GM12878 (cell line): ENCODE measurements around the gene UBE2E1. TPM values are rescaled to one million over a fixed set of nuclear protein-coding genes. Genes with fewer than 3 reads are reported as not detected.

Experiments
- ATAC-seq: fragments of 200-7000 bp; cut with Tn5 transposase; 3 replicates; pipeline ENCODE4 v1.9.1; 2020; ENCODE audit warnings: mild to moderate bottlenecking, moderate library complexity
- BruUV-seq: library from RNA; stranded (reverse); fragments of 400-500 nt; replicated peaks from 2 replicates; lab custom pipeline; 2021; lab: Mats Ljungman, UMichigan
- CTCF ChIA-PET: fragments of 300-600 bp; sonication (Branson Sonifier 250); formaldehyde crosslinking; extraction: SDS; loops from one replicate; lab custom pipeline; 2021; ENCODE audit warnings: inconsistent platforms; lab: Yijun Ruan, JAX
- POLR2A ChIA-PET: fragments of 350-600 bp; formaldehyde crosslinking; extraction: SDS; loops from one replicate; lab custom pipeline; 2021; ENCODE audit warnings: inconsistent platforms; lab: Charles Lee
- RAD21 ChIA-PET: fragments of 300-600 bp; sonication (Branson Sonifier 250); formaldehyde crosslinking; loops from one replicate; lab custom pipeline; 2023; ENCODE audit warnings: antibody characterized with exemption; ENCODE audit not compliant: unreplicated experiment; lab: Charles Lee
- SMC1A ChIA-PET: fragments of 300-600 bp; sonication (Branson Sonifier 250); formaldehyde crosslinking; loops from one replicate; lab custom pipeline; 2023; ENCODE audit not compliant: unreplicated experiment, uncharacterized antibody; lab: Charles Lee
- DNase-seq: peaks from one replicate; pipeline ENCODE4 v3.0.0-alpha.2; 2011; ENCODE audit warnings: low read depth, low spot score
- FAIRE-seq: peaks from 3 replicates; lab custom pipeline; 2011; peaks lifted over from hg19 to GRCh38; lab: Jason Lieb, UNC
- H2AFZ ChIP-seq: 2 replicates; pipeline ENCODE4 v1.6.0; 2011; ENCODE audit warnings: low read depth, low read length, control low read depth; ENCODE audit not compliant: control insufficient read depth
- H3K27ac ChIP-seq: 2 replicates; pipeline ENCODE4 v1.5.1; 2011; ENCODE audit warnings: control low read depth; ENCODE audit not compliant: control insufficient read depth, insufficient read depth
- H3K27me3 ChIP-seq, 2 experiments: replicated peaks in 1 of 2; 2 replicates each; pipeline versions ENCODE4 v1.6.0 to v1.6.1; 2011; ENCODE audit warnings: low read length in 1 of 2; ENCODE audit not compliant: control insufficient read depth in 2 of 2, insufficient read depth in 2 of 2
- H3K36me3 ChIP-seq, 2 experiments: 2 replicates each; pipeline ENCODE4 v1.5.1; 2011; ENCODE audit warnings: low read length in 1 of 2; ENCODE audit not compliant: control insufficient read depth in 2 of 2, insufficient read depth in 2 of 2
- H3K4me1 ChIP-seq: 2 replicates; pipeline ENCODE4 v1.6.1; 2011; ENCODE audit warnings: mild to moderate bottlenecking, low read length, moderate library complexity, mixed read lengths; ENCODE audit not compliant: control insufficient read depth, insufficient read depth
- H3K4me2 ChIP-seq: 2 replicates; pipeline ENCODE4 v1.6.0; 2011; ENCODE audit warnings: control low read depth; ENCODE audit not compliant: control insufficient read depth, insufficient read depth
- H3K4me3 ChIP-seq: fragments of 200-600 bp; sonication (generic); 2 replicates; pipeline ENCODE4 v1.5.1; 2016
- H3K79me2 ChIP-seq: 2 replicates; pipeline ENCODE4 v1.6.0; 2011; ENCODE audit warnings: low read length; ENCODE audit not compliant: control insufficient read depth, insufficient read depth
- H3K9ac ChIP-seq: 2 replicates; pipeline ENCODE4 v1.8.0; 2011; ENCODE audit warnings: low read length, control low read depth, mixed read lengths; ENCODE audit not compliant: control insufficient read depth, insufficient read depth
- H3K9me3 ChIP-seq: replicated peaks from 3 replicates; pipeline ENCODE4 v1.5.1; 2011; ENCODE audit warnings: mild to moderate bottlenecking, low read length; ENCODE audit not compliant: control insufficient read depth, insufficient read depth
- H4K20me1 ChIP-seq: 2 replicates; pipeline ENCODE4 v1.6.0; 2011; ENCODE audit not compliant: control insufficient read depth, insufficient read depth
- ATF7 ChIP-seq: fragments of 450-650 bp; IDR thresholded peaks from 2 replicates; pipeline ENCODE4 v1.6.1; 2016; ENCODE audit warnings: low read depth, mild to moderate bottlenecking
- BHLHE40 ChIP-seq, 2 experiments: fragments of 450-650 bp in 1 of 2; IDR thresholded peaks; 2 replicates each; pipeline ENCODE4 v1.6.1; 2011 to 2017; ENCODE audit warnings: low read depth in 2 of 2, borderline replicate concordance in 1 of 2, improper control_type of control experiment in 1 of 2, low read length in 1 of 2, mild to moderate bottlenecking in 1 of 2
- CEBPB ChIP-seq, 2 experiments: fragments of 150-350 bp in 1 of 2; IDR thresholded peaks; 2 replicates each; pipeline ENCODE4 v1.6.1; 2012 to 2014; ENCODE audit warnings: low read depth in 2 of 2, low read length in 2 of 2, borderline replicate concordance in 1 of 2, inconsistent platforms in 1 of 2
- FOXM1 ChIP-seq: IDR thresholded peaks from 2 replicates; pipeline ENCODE4 v1.6.1; 2012; ENCODE audit warnings: low read depth, mild to moderate bottlenecking, inconsistent platforms, low read length, moderate library complexity
- IKZF1 ChIP-seq: fragments of 450-650 bp; conservative IDR thresholded peaks from 2 replicates; pipeline ENCODE4 v1.6.1; 2017; ENCODE audit warnings: antibody characterized with exemption, mild to moderate bottlenecking
- NRF1 ChIP-seq: conservative IDR thresholded peaks from 2 replicates; pipeline ENCODE4 v1.6.1; 2011; ENCODE audit warnings: mild to moderate bottlenecking, low read depth, low read length, improper control_type of control experiment
- RUNX3 ChIP-seq: IDR thresholded peaks from 2 replicates; pipeline ENCODE4 v1.6.1; 2012; ENCODE audit warnings: low read length, inconsistent platforms
- SMAD1 ChIP-seq: fragments of 450-650 bp; IDR thresholded peaks from 2 replicates; pipeline ENCODE4 v1.6.1; 2018; ENCODE audit warnings: mild to moderate bottlenecking, low read depth; ENCODE audit not compliant: partially characterized antibody
- USF1 ChIP-seq: IDR thresholded peaks from 2 replicates; pipeline ENCODE4 v1.6.1; 2011; ENCODE audit warnings: borderline replicate concordance, low read depth, mild to moderate bottlenecking, moderate library complexity, mixed read lengths, low read length; ENCODE audit not compliant: insufficient read depth; ENCODE audit errors: extremely low read length
- WGBS: methylation state at CpG from one replicate; pipeline ENCODE4 v1.1.6; 2016; ENCODE audit warnings: low lambda C conversion rate; ENCODE audit not compliant: insufficient replicate concordance, insufficient coverage; ENCODE audit errors: missing lambda C conversion rate; 5-methylcytosine and 5-hydroxymethylcytosine counted together
- in situ Hi-C: fragments of 300-500 bp; cut with MboI; formaldehyde crosslinking; loops from 9 replicates; pipeline ENCODE4 v1.14.3; 2018; ENCODE audit warnings: mixed read lengths
- intact Hi-C: fragments of 100-400 bp; cut with micrococcal nuclease; formaldehyde crosslinking; loops from one replicate; pipeline ENCODE4 v1.14.2; 2022; ENCODE audit not compliant: unreplicated experiment
- polyA plus RNA-seq, 11 experiments: library from polyadenylated mRNA; depleted of rRNA in 4 of 11; unstranded in 6 of 11; stranded (reverse) in 5 of 11; fragments of >200 nt; fragmentation: Nextera tagmentation in 4 of 11; fragmentation: Illumina TruSeq in 1 of 11; extraction: Ambion mirVana in 4 of 11; extraction: Trizol in 1 of 11; gene quantifications; 1 replicate in 1 of 11; 2 replicates in 10 of 11; pipeline versions ENCODE4 v1.2.1 to v1.2.3, GENCODE V29; 2011 to 2016; ENCODE audit warnings: inconsistent platforms in 2 of 11, missing spikeins in 2 of 11, low read depth in 1 of 11
- total RNA-seq, 4 experiments: library from RNA; depleted of rRNA in 3 of 4; stranded (reverse); fragments of >200 nt in 3 of 4; fragmentation: Illumina TruSeq in 1 of 4; extraction: Trizol in 1 of 4; gene quantifications; 2 replicates each; pipeline versions ENCODE4 v1.2.1 to v1.2.3, GENCODE V29; 2013 to 2021

The UBE2E1 gene
- total and polyA plus RNA-seq, 10 of the 15 experiments (the other 5 are each of a cell fraction or from before 2014, with no cell fraction given) = 18.7 to 425 (median 147) TPM

DNA sequence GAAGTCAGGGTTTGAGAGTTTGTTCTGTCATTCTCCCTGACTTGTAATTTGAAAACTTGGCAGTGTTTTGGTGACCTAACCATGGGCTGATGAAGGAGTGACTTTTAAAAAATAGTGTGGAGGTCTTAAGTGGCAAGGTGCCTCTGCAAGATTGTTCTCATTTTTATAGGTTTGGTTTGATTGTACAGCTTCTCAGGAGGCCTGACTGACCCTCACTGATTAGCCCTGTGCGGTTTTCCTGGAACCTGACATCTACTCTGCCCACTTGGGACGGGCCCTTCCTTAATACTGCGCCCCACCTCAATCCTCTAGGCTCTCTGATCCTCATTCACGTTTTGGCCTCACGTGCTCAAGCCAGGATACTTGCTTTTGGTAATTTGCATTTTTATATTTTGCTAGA is 2.8 kb downstream of the UBE2E1 start:
- Histone ChIP-seq H4K20me1 (no peaks in the 10 kb centered on the region), H3K27ac (peak overlapping the region; percentile 86), H3K9me3 (no peaks in the 10 kb centered on the region), H2AFZ (no peak overlapping the region), H3K27me3 (no peaks in the 10 kb centered on the region), H3K4me2 (peak overlapping the region; percentile 94), H3K36me3 (no peaks in the 10 kb centered on the region; a peak in 1 of 4 replicates), H3K4me3 (peak overlapping the region; percentile 98), H3K9ac (peak overlapping the region; percentile 84), H3K4me1 (peaks cover 8% of the 10 kb centered on the region), H3K79me2 (peaks cover 75% of the 10 kb centered on the region)
- ChIA-PET RAD21 (interaction anchor here (0.6 to 7.8 kb wide), 16 partner anchors 10 to 216 kb away, joined by 3 to 96 read pairs (median 5); no protein-coding TSS in a partner anchor), SMC1A (interaction anchor here (0.6 to 7.4 kb wide), 20 partner anchors 10 to 601 kb away, joined by 3 to 224 read pairs (median 6); partner anchors contain the start of genes NKIRAS1 and RPL15), CTCF (interaction anchor here (1.1 to 4.2 kb wide), 8 partner anchors 7 to 145 kb away, joined by 3 to 21 read pairs (median 4); no protein-coding TSS in a partner anchor), POLR2A (interaction anchor here (0.9 to 7.5 kb wide), 10 partner anchors 21 to 155 kb away, joined by 3 to 92 read pairs (median 5); partner anchors contain the start of genes NKIRAS1 and RPL15)
- TF ChIP-seq RUNX3 = 0 out of 2 replicates have a peak, but pooled peaks have one; percentile 15
- 0 out of 2 replicates have a peak, but pooled peaks have one; percentile 14 for TF ChIP-seq IKZF1
- no peak for TF ChIP-seq CEBPB (IDR thresholded peaks at IDR 0.05; ENCODE audit: borderline replicate concordance in 1 of 2, low read depth in 2 of 2, low read length in 2 of 2)
- no peak for TF ChIP-seq SMAD1
- TF ChIP-seq NRF1 = no peak
- TF ChIP-seq BHLHE40 (IDR thresholded peaks at IDR 0.05; ENCODE audit: borderline replicate concordance in 1 of 2, low read depth in 2 of 2, low read length in 1 of 2) = peak; percentile 70 to 77
- no peak for TF ChIP-seq FOXM1
- TF ChIP-seq USF1 = no peak
- 0 out of 2 replicates have a peak, but pooled peaks have one; percentile 23 for TF ChIP-seq ATF7
- DNase-seq = no peak
- ATAC-seq = no peak
- in situ Hi-C loops = no loop called here
- peak; percentile 18 for FAIRE-seq
- intact Hi-C loops = loop anchor here (5.0 to 10.0 kb wide), 7 partner anchors 59 to 1244 kb away; partner anchors contain the start of gene UBE2E2
- 30% methylated on average over 5 of the region's 5 CpGs for whole genome bisulfite sequencing
- BruUV-seq = no TSS peak
